Epithelial cell of proximal tubule (primary cell): Measurements from ENCODE around the gene RMND5B. TPM values are rescaled to one million over a fixed set of nuclear protein-coding genes. Genes with fewer than 3 reads are reported as not detected.

Experiments used
- DNase-seq: peaks from one replicate; pipeline ENCODE4 v3.0.0-alpha.2; 2011; ENCODE audit warnings: low read depth
- H3K4me3 ChIP-seq: 2 replicates; pipeline ENCODE4 v1.5.1; 2011; ENCODE audit warnings: low read depth, mild to moderate bottlenecking, low read length
- total RNA-seq: library from RNA; depleted of rRNA; stranded (reverse); fragments of >200 nt; gene quantifications from 2 replicates; pipeline ENCODE4 v1.2.3, GENCODE V29; 2015
- TF ChIP-seq, protein P1 (sequence below): conservative IDR thresholded peaks from 2 replicates; pipeline ENCODE4 v1.5.1; 2012; ENCODE audit warnings: low read depth, mild to moderate bottlenecking, low read length

The RMND5B gene
- total RNA-seq, 1 donor from 2014 or later = 31.5 TPM

DNA sequence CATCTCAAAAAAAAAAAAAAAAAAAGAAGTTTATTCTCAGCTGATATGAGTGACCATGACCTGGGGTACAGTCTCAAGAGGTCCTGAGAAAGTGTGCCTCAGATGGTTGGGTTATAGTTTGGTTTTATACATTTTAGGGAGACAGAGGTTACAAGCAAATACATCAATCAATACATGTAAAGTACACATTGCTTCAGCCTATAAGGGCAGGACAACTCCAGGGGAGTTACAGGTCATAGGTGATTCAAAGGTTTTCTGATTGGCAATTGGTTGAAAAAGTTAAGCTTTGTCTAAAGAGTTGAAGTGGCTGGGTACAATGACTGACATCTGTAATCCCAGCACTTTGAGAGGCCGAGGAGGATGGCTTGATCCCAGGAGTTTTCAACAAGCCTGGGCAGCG lies 58.6 kb downstream of the RMND5B start:
- DNase-seq = no peak
- TF ChIP-seq, protein P1, sequence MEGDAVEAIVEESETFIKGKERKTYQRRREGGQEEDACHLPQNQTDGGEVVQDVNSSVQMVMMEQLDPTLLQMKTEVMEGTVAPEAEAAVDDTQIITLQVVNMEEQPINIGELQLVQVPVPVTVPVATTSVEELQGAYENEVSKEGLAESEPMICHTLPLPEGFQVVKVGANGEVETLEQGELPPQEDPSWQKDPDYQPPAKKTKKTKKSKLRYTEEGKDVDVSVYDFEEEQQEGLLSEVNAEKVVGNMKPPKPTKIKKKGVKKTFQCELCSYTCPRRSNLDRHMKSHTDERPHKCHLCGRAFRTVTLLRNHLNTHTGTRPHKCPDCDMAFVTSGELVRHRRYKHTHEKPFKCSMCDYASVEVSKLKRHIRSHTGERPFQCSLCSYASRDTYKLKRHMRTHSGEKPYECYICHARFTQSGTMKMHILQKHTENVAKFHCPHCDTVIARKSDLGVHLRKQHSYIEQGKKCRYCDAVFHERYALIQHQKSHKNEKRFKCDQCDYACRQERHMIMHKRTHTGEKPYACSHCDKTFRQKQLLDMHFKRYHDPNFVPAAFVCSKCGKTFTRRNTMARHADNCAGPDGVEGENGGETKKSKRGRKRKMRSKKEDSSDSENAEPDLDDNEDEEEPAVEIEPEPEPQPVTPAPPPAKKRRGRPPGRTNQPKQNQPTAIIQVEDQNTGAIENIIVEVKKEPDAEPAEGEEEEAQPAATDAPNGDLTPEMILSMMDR = no peak
- H3K4me3 ChIP-seq = no peak overlapping the region

DNA sequence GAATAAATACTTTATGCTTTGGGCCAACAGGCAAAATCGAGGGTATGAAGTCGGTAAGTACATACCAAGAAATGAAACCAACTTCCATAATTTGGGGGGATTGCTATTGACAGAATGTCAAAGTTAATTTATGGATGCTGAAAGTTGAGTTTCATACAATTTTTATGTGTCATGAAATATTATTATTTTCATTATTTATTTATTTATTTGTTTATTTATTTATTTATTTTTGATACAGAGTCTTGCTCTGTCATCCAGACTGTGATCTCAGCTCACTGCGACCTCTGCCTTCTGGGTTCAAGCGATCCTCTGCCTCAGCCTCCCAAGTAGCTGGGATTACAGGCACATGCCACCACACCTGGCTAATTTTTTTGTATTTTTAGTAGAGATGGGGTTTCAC lies 60.8 kb downstream of the RMND5B start:
- DNase-seq = no peak
- no peak overlapping the region for H3K4me3 ChIP-seq
- TF ChIP-seq, protein P1 = no peak

DNA sequence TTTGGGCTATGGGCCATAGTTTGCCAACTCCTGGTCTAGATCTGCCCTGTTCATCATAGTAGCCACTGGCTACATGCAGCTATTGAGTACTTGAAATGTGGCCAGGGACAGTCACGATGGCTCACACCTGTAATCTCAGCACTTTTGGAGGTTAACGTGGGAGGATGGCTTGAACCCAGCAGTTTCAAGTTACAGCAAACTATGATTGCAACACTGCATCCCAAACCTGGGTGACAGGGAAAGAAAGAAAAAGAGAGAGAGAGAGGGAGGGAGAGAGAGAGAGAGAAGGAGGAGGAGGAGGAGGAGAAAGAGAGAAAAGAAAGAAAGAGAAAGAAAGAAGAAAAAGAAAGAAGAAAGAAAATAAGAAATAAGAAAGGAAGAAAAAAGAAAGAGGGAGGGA lies 61.4 kb downstream of the RMND5B start:
- TF ChIP-seq, protein P1 = no peak
- DNase-seq = no peak
- no peak overlapping the region for H3K4me3 ChIP-seq

DNA sequence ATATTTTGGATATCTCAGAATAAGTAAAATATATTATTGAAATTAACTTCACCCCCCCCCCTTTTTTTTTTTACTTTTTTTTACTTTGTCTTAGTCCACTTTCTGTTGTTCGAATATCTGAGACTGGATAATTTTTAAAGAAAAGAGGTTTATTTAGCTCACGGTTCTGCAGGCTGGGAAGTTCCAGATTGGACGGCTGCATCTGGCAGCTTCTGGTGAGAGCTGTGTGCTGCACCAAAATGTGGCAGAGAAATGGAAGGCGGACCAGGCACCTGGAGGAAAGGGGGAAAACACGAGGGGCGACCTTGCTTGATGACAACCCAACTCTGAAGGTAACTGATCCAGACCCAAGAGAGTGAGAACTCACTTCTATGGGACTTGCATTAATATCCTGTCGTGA lies 62.0 kb downstream of the RMND5B start:
- H3K4me3 ChIP-seq = no peak overlapping the region
- TF ChIP-seq, protein P1 = no peak
- DNase-seq = no peak

DNA sequence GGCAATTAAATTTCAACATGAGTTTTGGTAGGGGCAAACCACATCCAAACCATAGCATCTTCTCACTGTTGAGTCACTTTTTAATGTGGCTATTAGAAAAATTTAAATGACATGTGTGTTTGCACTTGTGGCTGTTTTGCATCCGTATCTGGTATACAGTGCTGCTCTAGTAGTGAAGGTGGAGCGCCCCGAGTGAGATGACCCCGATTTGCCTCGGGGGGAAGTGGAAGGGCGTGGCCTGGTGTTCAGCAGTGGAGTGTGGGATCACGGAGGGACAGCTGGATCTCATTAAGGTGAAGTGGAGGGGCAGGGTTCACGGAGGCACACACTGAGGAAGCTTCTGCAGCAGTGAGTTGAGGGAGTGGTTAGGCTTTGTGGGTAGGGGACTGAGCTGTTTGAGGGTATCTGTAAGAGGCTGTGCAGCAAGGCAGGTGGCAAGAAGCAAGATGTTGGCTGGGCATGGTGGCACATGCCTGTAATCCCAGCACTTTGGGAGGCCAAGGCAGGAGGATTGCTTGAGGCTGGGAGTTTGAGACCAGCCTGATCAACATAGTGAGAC lies 62.5 kb downstream of the RMND5B start:
- TF ChIP-seq, protein P1 = no peak
- H3K4me3 ChIP-seq = no peak overlapping the region
- DNase-seq = no peak

DNA sequence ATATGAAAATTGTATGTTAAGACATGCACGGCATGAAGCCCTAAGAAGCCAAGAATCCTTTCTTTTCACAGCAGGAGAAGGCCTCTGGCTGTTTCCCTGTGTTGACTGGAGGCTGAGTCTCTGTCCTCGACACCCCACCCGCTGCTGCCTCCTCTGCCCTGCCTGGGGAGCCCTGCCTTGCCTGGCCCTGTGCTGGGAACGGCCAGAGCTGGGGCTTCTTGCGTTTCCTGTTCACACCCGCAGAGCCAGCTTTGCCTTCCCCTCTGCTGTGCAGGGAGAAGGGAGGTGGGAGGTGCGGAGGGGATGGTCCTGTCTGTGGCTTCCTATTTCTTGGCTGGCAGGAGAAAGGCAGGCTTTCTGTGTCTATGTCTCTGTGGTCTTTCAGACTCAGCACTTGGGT lies 63.2 kb downstream of the RMND5B start:
- TF ChIP-seq, protein P1 = no peak
- no peak overlapping the region for H3K4me3 ChIP-seq

DNA sequence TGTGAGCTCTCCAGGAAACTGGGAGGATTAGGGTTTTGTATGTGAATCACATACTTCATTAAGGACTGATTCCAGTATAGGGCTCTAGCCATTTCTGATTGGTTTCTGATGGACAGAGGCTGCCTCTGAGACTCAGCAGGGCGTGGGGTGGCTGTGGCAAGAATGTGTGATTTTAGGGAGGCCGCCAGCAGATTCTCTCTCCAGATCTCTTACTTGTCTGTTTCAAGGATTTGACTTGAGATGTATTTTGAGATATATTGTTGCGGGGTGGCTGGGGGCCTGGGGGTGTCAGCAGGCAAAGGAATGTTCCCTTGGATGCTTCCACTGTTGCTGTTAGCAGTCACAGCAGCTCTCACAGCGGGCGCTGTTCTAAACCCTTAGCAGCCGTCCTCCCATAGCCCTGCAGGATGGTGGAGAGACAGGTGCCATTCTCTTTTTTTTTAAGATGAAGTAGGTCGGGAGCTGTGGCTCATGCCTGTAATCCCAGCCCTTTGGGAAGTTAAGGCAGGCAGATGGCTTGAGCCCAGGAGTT lies 65.5 kb downstream of the RMND5B start:
- H3K4me3 ChIP-seq = no peak overlapping the region
- TF ChIP-seq, protein P1 = no peak
- no peak for DNase-seq

More for the DNA sequence above, 63.2 kb downstream of the RMND5B start:
- no peak for DNase-seq
